Measurements from ENCODE around the gene ACKR1.
A peak's percentile ranks its signal among the peaks of the same experiment; 100 is the strongest.

Gene ACKR1

DNA sequence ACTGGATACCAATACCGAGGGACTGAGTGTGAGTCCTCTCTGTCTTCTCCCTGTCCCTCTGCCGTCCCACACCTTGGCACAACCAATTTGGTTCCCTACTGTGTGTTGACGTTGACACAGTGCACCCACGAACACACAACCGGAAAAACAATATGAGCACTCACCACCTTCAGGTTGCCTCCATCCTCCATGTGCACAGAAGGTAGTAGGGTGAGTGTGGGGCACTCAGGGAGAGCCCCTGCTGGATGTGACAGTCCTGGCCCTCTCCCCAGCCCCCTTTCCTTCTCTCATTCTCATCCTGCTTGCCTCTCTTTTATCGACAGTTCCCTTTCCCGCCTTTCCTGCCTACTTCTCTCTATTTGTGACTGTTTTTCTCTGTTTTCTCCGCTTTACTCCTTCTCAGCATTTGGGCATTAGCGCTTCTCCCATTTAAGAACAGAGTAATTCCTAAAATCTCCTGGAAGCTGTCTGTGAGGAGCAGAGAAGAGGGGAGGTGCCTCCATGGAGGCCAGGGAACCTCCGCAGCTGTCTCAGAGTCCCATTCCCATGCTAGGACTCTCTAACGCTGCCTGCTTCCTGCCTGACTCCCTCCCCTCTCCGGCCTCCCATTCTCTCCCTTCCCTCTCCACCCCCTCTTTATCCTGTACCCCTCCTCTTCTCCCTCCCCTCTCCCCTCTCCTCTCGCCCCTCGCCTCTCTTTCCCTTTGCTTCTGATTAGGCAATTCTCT is 16.9 kb upstream of the ACKR1 start:
- Histone ChIP-seq H3K18ac (ENCODE audit: low read depth in 1 of 2, low read length in 2 of 2) (no peak overlapping the region), H3K4ac (ENCODE audit: low read depth in 1 of 2, low read length in 2 of 2) (no peak overlapping the region), H3K36me3 (ENCODE audit: control insufficient read depth in 1 of 2, insufficient read depth in 2 of 2, low read depth in 1 of 2, low read length in 2 of 2) (no peaks in the 10 kb centered on the region), H3K79me1 (replicated peaks; ENCODE audit: low read length, poor library complexity, severe bottlenecking) (no peaks in the 10 kb centered on the region), H3K14ac (ENCODE audit: low read length in 2 of 2) (no peak overlapping the region), H4K91ac (ENCODE audit: low read length) (no peak overlapping the region), H2BK120ac (ENCODE audit: low read depth, low read length) (no peak overlapping the region), H3K4me3 (ENCODE audit: insufficient read depth in 1 of 2, low read depth in 1 of 2, low read length in 2 of 2) (peak overlapping the region in 1 of 2 experiments; percentile 64), H3K27ac (ENCODE audit: low read length, poor library complexity, severe bottlenecking) (no peak overlapping the region), H3K4me1 (ENCODE audit: control insufficient read depth, insufficient read depth, low read depth, low read length) (no peaks in the 10 kb centered on the region), H3K27me3 (ENCODE audit: control insufficient read depth in 1 of 2, insufficient read depth in 1 of 2, low read length in 2 of 2) (peaks cover 46 to 65% of the 10 kb centered on the region in 2 experiments), H2AFZ (ENCODE audit: low read depth, low read length) (no peak overlapping the region), H3K23ac (ENCODE audit: low read length in 2 of 2) (no peak overlapping the region), H3K9ac (ENCODE audit: low read length) (peak overlapping the region; percentile 59), H3K9me3 (ENCODE audit: control insufficient read depth, low read length) (no peaks in the 10 kb centered on the region), H2BK15ac (ENCODE audit: low read depth, poor library complexity, severe bottlenecking) (no peak overlapping the region), H3K4me2 (ENCODE audit: low read length, poor library complexity, severe bottlenecking) (no peak overlapping the region), H2BK5ac (ENCODE audit: low read depth, low read length, poor library complexity, severe bottlenecking) (no peak overlapping the region), H4K8ac (ENCODE audit: low read length) (no peak overlapping the region), H2BK12ac (ENCODE audit: low read length in 2 of 2) (no peak overlapping the region), H2AK5ac (ENCODE audit: low read length, severe bottlenecking) (no peak overlapping the region)
- 6% methylated on average over 13 of the region's 14 CpGs for WGBS
- DNase-seq = no peak

DNA sequence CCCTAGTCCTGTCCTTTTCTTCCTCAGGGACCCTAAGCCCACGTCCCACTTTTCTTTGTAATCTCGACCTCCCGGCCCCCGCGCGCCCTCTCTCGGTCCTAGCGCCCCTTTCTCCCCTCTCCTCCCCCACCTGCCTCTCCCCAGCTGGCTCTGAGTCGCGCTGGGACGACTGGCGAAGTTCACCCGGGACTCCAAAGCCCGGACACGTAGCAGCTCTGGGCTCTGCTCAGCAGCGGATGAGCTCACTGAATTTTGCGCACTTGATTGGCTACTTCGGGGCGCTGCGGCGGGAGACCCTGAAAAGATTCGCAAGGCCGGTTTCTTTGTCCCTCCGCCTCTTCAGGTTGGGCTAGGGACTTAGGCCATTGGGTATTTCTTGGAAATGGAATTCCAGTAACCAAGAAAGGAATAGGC is 16.3 kb upstream of the ACKR1 start:
- peak; percentile 36 for DNase-seq
- no peak overlapping the region for H3K23ac ChIP-seq (ENCODE audit: low read length in 2 of 2)
- no peak overlapping the region for H4K91ac ChIP-seq (ENCODE audit: low read length)
- no peaks in the 10 kb centered on the region for H3K4me1 ChIP-seq (ENCODE audit: control insufficient read depth, insufficient read depth, low read depth, low read length)
- no peak overlapping the region for H2AK5ac ChIP-seq (ENCODE audit: low read length, severe bottlenecking)
- no peak overlapping the region for H3K18ac ChIP-seq (ENCODE audit: low read depth in 1 of 2, low read length in 2 of 2)
- no peak overlapping the region for H4K8ac ChIP-seq (ENCODE audit: low read length)
- no peaks in the 10 kb centered on the region for H3K9me3 ChIP-seq (ENCODE audit: control insufficient read depth, low read length)
- H2BK5ac ChIP-seq (ENCODE audit: low read depth, low read length, poor library complexity, severe bottlenecking) = no peak overlapping the region
- peak overlapping the region in 1 of 2 experiments; percentile 64 for H3K4me3 ChIP-seq (ENCODE audit: insufficient read depth in 1 of 2, low read depth in 1 of 2, low read length in 2 of 2)
- no peaks in the 10 kb centered on the region for H3K79me1 ChIP-seq (replicated peaks; ENCODE audit: low read length, poor library complexity, severe bottlenecking)
- H3K9ac ChIP-seq (ENCODE audit: low read length) = peak overlapping the region; percentile 59
- WGBS = 1% methylated on average over 24 of the region's 24 CpGs
- peaks cover 46 to 67% of the 10 kb centered on the region in 2 experiments for H3K27me3 ChIP-seq (ENCODE audit: control insufficient read depth in 1 of 2, insufficient read depth in 1 of 2, low read length in 2 of 2)
- H3K27ac ChIP-seq (ENCODE audit: low read length, poor library complexity, severe bottlenecking) = no peak overlapping the region
- no peak overlapping the region for H3K14ac ChIP-seq (ENCODE audit: low read length in 2 of 2)
- H3K4ac ChIP-seq (ENCODE audit: low read depth in 1 of 2, low read length in 2 of 2) = no peak overlapping the region
- peak overlapping the region; percentile 29 for H3K4me2 ChIP-seq (ENCODE audit: low read length, poor library complexity, severe bottlenecking)
- no peak overlapping the region for H2BK12ac ChIP-seq (ENCODE audit: low read length in 2 of 2)
- no peak overlapping the region for H2BK120ac ChIP-seq (ENCODE audit: low read depth, low read length)
- H2AFZ ChIP-seq (ENCODE audit: low read depth, low read length) = no peak overlapping the region
- no peak overlapping the region for H2BK15ac ChIP-seq (ENCODE audit: low read depth, poor library complexity, severe bottlenecking)
- no peaks in the 10 kb centered on the region for H3K36me3 ChIP-seq (ENCODE audit: control insufficient read depth in 1 of 2, insufficient read depth in 2 of 2, low read depth in 1 of 2, low read length in 2 of 2)

DNA sequence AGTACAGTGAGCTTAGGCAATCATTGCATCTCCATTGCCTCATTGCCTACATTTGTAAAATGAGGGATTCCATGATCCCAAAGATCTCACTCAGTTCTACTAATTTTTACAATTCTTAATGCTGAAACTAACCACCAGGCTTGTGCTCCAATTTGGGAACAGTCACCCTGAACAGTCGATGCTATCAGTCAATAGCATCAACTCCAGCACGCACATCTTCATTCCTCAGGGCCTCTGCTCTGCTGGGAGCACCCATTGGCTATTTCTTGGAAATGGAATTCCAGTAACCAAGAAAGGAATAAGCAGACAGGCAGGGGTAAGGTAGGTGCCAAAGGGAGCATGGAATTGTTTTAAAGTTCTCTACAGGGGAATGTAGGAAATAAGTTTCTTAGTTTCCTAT is 14.2 kb upstream of the ACKR1 start:
- H2AFZ ChIP-seq (ENCODE audit: low read depth, low read length) = no peak overlapping the region
- H3K4ac ChIP-seq (ENCODE audit: low read depth in 1 of 2, low read length in 2 of 2) = no peak overlapping the region
- no peak overlapping the region for H3K4me3 ChIP-seq (ENCODE audit: insufficient read depth in 1 of 2, low read depth in 1 of 2, low read length in 2 of 2)
- no peak overlapping the region for H3K27ac ChIP-seq (ENCODE audit: low read length, poor library complexity, severe bottlenecking)
- H3K9me3 ChIP-seq (ENCODE audit: control insufficient read depth, low read length) = no peaks in the 10 kb centered on the region
- H2BK12ac ChIP-seq (ENCODE audit: low read length in 2 of 2) = no peak overlapping the region
- H2BK15ac ChIP-seq (ENCODE audit: low read depth, poor library complexity, severe bottlenecking) = no peak overlapping the region
- H2BK5ac ChIP-seq (ENCODE audit: low read depth, low read length, poor library complexity, severe bottlenecking) = no peak overlapping the region
- H3K18ac ChIP-seq (ENCODE audit: low read depth in 1 of 2, low read length in 2 of 2) = no peak overlapping the region
- H2BK120ac ChIP-seq (ENCODE audit: low read depth, low read length) = no peak overlapping the region
- 45% methylated on average over 2 of the region's 2 CpGs for WGBS
- no peak overlapping the region for H2AK5ac ChIP-seq (ENCODE audit: low read length, severe bottlenecking)
- no peaks in the 10 kb centered on the region for H3K36me3 ChIP-seq (ENCODE audit: control insufficient read depth in 1 of 2, insufficient read depth in 2 of 2, low read depth in 1 of 2, low read length in 2 of 2)
- H4K91ac ChIP-seq (ENCODE audit: low read length) = no peak overlapping the region
- no peaks in the 10 kb centered on the region for H3K79me1 ChIP-seq (replicated peaks; ENCODE audit: low read length, poor library complexity, severe bottlenecking)
- no peaks in the 10 kb centered on the region for H3K4me1 ChIP-seq (ENCODE audit: control insufficient read depth, insufficient read depth, low read depth, low read length)
- peaks cover 43 to 75% of the 10 kb centered on the region in 2 experiments for H3K27me3 ChIP-seq (ENCODE audit: control insufficient read depth in 1 of 2, insufficient read depth in 1 of 2, low read length in 2 of 2)
- no peak overlapping the region for H3K14ac ChIP-seq (ENCODE audit: low read length in 2 of 2)
- no peak overlapping the region for H3K9ac ChIP-seq (ENCODE audit: low read length)
- no peak for DNase-seq
- no peak overlapping the region for H3K23ac ChIP-seq (ENCODE audit: low read length in 2 of 2)
- no peak overlapping the region for H3K4me2 ChIP-seq (ENCODE audit: low read length, poor library complexity, severe bottlenecking)
- no peak overlapping the region for H4K8ac ChIP-seq (ENCODE audit: low read length)

DNA sequence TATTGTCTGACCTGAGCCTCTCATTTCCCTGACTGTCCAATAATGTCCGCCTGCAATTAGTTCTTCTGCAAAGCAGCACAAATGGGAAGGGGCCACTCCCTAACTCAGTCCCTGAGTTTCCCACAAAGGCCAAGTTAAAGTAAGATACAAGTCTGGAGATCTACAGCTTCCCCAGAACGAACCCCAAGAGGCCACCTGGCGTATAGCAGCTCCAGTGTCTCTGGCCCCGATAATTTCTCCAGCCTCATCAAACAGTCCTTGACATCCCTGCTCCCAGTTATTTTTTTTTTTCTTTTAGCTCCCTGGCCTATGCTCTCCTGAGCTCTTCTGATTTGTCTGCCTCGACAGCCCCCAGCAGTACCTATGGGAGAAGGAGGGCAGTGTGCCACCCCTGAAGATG is 8.1 kb upstream of the ACKR1 start:
- Histone ChIP-seq H2AK5ac (ENCODE audit: low read length, severe bottlenecking) (no peak overlapping the region), H3K27me3 (ENCODE audit: control insufficient read depth in 1 of 2, insufficient read depth in 1 of 2, low read length in 2 of 2) (peaks cover 4 to 51% of the 10 kb centered on the region in 2 experiments), H3K9ac (ENCODE audit: low read length) (no peak overlapping the region), H3K4me1 (ENCODE audit: control insufficient read depth, insufficient read depth, low read depth, low read length) (no peaks in the 10 kb centered on the region), H3K14ac (ENCODE audit: low read length in 2 of 2) (no peak overlapping the region), H2BK15ac (ENCODE audit: low read depth, poor library complexity, severe bottlenecking) (no peak overlapping the region), H3K4me3 (ENCODE audit: insufficient read depth in 1 of 2, low read depth in 1 of 2, low read length in 2 of 2) (no peak overlapping the region), H3K27ac (ENCODE audit: low read length, poor library complexity, severe bottlenecking) (no peak overlapping the region), H3K18ac (ENCODE audit: low read depth in 1 of 2, low read length in 2 of 2) (no peak overlapping the region), H3K23ac (ENCODE audit: low read length in 2 of 2) (no peak overlapping the region), H3K9me3 (ENCODE audit: control insufficient read depth, low read length) (no peaks in the 10 kb centered on the region), H2BK5ac (ENCODE audit: low read depth, low read length, poor library complexity, severe bottlenecking) (no peak overlapping the region), H4K8ac (ENCODE audit: low read length) (no peak overlapping the region), H3K4me2 (ENCODE audit: low read length, poor library complexity, severe bottlenecking) (no peak overlapping the region), H2BK12ac (ENCODE audit: low read length in 2 of 2) (no peak overlapping the region), H2AFZ (ENCODE audit: low read depth, low read length) (no peak overlapping the region), H3K36me3 (ENCODE audit: control insufficient read depth in 1 of 2, insufficient read depth in 2 of 2, low read depth in 1 of 2, low read length in 2 of 2) (no peaks in the 10 kb centered on the region), H3K4ac (ENCODE audit: low read depth in 1 of 2, low read length in 2 of 2) (no peak overlapping the region), H2BK120ac (ENCODE audit: low read depth, low read length) (no peak overlapping the region), H4K91ac (ENCODE audit: low read length) (no peak overlapping the region), H3K79me1 (replicated peaks; ENCODE audit: low read length, poor library complexity, severe bottlenecking) (no peaks in the 10 kb centered on the region)
- 49% methylated on average over 5 of the region's 5 CpGs for WGBS
- peak; percentile 1 for DNase-seq

All from mesenchymal stem cell (in vitro differentiated cells and primary cell).